Measurements from ENCODE around the gene LAMP2.

LAMP2 gene

DNA sequence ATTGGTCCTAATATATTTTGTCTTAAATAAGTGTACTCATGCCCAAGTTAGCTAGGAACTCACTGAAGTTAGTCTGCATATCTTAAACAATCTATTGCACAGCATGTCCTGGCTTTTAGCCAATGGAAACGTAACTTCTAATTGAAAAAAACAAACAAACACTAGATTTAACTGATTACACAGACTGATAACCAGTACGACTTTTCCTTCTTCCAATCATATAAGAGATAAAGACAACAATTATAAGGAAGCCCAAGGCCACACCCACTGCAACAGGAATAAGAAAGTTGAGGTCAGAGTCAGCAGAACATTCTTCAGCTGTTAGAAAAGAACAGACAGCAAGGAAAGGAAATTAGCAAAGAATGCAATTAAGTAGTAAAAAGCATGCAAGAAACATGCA is 40.8 kb downstream of the LAMP2 start:
- H3K27ac ChIP-seq: peak overlapping the region; percentile 13; the same call in 1 of the 2 replicates
- TF ChIP-seq ZFX (IDR thresholded peaks at IDR 0.05; ENCODE audit: borderline replicate concordance): no peak
- TF ChIP-seq, protein P1, sequence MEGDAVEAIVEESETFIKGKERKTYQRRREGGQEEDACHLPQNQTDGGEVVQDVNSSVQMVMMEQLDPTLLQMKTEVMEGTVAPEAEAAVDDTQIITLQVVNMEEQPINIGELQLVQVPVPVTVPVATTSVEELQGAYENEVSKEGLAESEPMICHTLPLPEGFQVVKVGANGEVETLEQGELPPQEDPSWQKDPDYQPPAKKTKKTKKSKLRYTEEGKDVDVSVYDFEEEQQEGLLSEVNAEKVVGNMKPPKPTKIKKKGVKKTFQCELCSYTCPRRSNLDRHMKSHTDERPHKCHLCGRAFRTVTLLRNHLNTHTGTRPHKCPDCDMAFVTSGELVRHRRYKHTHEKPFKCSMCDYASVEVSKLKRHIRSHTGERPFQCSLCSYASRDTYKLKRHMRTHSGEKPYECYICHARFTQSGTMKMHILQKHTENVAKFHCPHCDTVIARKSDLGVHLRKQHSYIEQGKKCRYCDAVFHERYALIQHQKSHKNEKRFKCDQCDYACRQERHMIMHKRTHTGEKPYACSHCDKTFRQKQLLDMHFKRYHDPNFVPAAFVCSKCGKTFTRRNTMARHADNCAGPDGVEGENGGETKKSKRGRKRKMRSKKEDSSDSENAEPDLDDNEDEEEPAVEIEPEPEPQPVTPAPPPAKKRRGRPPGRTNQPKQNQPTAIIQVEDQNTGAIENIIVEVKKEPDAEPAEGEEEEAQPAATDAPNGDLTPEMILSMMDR (IDR thresholded peaks at IDR 0.05): no peak

DNA sequence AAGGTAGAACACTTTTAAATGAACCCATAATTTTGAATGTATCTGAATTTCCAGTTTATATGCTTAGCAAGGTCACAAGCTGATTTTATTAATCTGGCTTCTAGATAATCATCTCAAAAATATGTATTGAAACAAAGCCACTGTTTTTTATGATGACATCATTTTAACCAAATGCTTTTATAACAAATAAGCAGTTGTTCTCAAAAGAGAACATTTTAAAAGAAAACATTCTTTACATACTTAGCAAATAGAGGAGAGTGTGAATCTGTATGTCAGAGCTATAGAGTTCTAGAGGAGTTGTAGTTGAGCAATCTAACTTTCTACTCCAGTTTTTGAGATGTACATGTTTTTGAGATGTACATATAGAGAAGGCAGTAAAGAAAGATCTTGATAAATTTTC is 42.5 kb downstream of the LAMP2 start:
- TF ChIP-seq, protein P1 (IDR thresholded peaks at IDR 0.05): no peak
- TF ChIP-seq ZFX (IDR thresholded peaks at IDR 0.05; ENCODE audit: borderline replicate concordance): no peak
- H3K27ac ChIP-seq: no peak overlapping the region

DNA sequence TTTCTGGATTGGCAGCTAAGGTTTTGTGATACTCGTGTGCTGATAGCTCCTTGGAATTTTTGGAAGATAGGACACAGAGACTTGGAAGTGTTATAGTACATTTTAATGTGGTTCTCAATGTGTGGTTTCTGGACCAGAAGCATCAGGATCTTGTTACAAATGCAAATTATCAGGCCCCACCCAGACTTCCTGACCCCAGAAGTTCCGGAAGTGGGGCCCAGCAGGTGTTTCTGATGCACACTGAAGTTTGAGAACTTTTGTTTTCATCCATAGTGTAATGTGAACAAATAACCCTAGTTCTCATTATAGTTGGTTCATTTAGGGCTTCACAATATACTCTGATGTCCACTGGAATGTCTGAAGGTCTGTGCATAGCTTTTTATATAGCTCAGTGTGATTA is 49.6 kb downstream of the LAMP2 start:
- no peak overlapping the region for H3K27ac ChIP-seq

DNA sequence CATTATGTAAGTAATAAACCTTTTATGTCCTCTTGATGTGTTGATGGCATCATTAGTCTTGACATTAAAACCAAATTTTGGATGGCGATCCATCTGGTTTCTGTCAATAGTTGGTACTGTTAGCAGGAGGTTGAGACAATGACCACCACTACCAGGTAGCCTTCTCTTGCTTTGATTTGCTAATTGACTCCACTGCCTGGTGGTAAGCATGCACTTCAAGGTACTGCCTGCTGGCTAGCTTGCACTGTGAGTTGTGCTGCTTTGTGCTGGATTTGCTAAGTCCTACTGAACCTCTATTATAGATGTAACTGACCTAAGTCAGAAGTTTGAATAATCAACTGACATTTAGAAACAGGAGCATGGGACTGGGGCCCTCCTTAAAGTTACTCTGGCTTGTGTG is 60.9 kb downstream of the LAMP2 start:
- TF ChIP-seq ZFX (IDR thresholded peaks at IDR 0.05; ENCODE audit: borderline replicate concordance): no peak
- TF ChIP-seq, protein P1 (IDR thresholded peaks at IDR 0.05): no peak
- H3K27ac ChIP-seq: no peak overlapping the region

More for the DNA sequence above, 49.6 kb downstream of the LAMP2 start:
- TF ChIP-seq ZFX (IDR thresholded peaks at IDR 0.05; ENCODE audit: borderline replicate concordance): no peak
- TF ChIP-seq, protein P1 (IDR thresholded peaks at IDR 0.05): no peak

DNA sequence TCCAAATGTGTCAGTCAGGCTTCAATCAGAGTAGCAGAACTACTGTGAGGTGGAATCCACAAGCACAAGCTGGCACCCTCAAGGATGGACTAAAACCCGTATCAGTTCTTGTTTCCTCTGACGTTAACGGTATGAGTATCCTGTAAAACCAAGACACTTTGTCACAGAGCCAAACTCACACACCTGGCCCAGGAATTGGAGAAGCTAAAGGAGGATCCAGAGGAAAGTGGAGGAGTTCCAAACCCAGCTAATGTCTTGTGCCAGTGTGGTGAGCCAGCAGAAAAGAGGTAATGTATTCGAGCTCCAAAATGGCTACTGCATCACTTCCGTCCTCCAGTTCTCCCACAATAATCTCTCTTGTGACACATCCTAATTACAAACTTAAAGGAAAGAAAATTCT is 62.5 kb downstream of the LAMP2 start:
- H3K27ac ChIP-seq: no peak overlapping the region
- TF ChIP-seq, protein P1 (IDR thresholded peaks at IDR 0.05): no peak
- no peak for TF ChIP-seq ZFX (IDR thresholded peaks at IDR 0.05; ENCODE audit: borderline replicate concordance)

DNA sequence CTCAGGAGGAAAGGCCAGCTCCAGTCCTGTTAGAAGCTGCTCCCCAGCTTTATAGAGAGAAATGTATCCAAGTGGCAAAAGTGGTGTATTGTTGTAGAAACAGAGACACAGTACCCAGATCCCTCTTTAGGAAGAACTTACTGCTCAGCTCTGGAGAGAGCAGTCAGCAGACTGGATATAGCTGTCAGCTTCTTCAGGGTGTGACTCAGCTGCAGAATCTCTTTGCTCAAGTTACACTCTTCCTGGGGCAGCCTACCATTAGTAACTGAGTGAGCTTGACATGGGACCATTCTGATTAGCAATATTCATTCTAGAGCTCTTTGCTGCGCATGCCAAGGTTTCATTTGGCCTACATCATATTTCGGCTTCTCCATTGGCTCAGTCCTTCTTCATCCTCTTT is 66.7 kb downstream of the LAMP2 start:
- no peak overlapping the region for H3K27ac ChIP-seq

DNA sequence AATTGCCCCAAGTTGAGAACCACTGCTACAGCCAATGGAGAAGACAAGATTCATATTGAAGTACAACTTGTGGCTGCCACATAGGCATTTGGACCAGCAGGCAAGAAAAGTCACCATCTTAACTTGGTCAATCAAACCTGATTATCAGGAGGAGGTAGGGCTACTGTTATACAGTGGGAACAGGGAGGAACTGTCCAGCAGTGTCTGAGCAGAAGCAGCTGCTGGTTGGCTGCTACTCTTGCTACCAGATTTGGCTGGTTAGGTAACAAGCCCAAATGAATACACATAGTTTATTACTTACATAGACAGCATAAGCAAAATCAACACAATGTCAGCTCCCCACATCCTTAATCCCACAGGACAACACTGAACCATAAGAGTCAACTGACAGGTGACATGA is 67.8 kb downstream of the LAMP2 start:
- no peak overlapping the region for H3K27ac ChIP-seq
- no peak for TF ChIP-seq ZFX (IDR thresholded peaks at IDR 0.05; ENCODE audit: borderline replicate concordance)
- TF ChIP-seq, protein P1 (IDR thresholded peaks at IDR 0.05): no peak

More for the DNA sequence above, 66.7 kb downstream of the LAMP2 start:
- TF ChIP-seq ZFX (IDR thresholded peaks at IDR 0.05; ENCODE audit: borderline replicate concordance): no peak
- TF ChIP-seq, protein P1 (IDR thresholded peaks at IDR 0.05): no peak
